Fibroblast of pulmonary artery (primary cell): ENCODE results near the gene CNTNAP2.

Source experiments
- DNase-seq: peaks from one replicate; pipeline ENCODE4 v3.0.0-alpha.2; 2010; ENCODE audit warnings: low read depth
- H3K4me3 ChIP-seq: replicated peaks from 2 replicates; pipeline ENCODE4 v1.5.1; 2011; ENCODE audit warnings: low read depth, mild to moderate bottlenecking, control low read depth, low read length, moderate library complexity
- TF ChIP-seq, protein P1 (sequence below): IDR thresholded peaks from 2 replicates; pipeline ENCODE4 v1.5.1; 2011; ENCODE audit warnings: mild to moderate bottlenecking, control low read depth, low read length, inconsistent platforms; ENCODE audit errors: missing control alignments

The CNTNAP2 gene

DNA sequence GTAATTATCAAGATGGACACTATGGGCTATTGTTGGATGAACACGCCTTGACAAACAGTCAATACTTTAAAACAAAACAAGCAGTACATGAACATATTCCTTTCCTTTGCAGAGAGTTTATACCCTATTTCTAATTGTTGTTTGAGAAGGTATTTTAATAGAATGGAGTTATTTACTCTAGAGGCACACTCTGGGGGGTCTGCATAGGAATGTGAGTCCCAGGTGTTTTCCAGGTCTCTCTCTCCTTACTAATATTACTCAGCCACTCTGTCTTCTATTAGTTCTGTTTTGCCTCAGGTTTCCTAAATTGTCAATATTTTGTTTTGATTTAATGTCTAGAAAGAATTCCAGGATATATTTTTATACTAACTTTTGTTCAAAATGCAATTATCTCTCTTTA is 1091.4 kb downstream of the CNTNAP2 start:
- DNase-seq: no peak
- no peak overlapping the region for H3K4me3 ChIP-seq
- TF ChIP-seq, protein P1, sequence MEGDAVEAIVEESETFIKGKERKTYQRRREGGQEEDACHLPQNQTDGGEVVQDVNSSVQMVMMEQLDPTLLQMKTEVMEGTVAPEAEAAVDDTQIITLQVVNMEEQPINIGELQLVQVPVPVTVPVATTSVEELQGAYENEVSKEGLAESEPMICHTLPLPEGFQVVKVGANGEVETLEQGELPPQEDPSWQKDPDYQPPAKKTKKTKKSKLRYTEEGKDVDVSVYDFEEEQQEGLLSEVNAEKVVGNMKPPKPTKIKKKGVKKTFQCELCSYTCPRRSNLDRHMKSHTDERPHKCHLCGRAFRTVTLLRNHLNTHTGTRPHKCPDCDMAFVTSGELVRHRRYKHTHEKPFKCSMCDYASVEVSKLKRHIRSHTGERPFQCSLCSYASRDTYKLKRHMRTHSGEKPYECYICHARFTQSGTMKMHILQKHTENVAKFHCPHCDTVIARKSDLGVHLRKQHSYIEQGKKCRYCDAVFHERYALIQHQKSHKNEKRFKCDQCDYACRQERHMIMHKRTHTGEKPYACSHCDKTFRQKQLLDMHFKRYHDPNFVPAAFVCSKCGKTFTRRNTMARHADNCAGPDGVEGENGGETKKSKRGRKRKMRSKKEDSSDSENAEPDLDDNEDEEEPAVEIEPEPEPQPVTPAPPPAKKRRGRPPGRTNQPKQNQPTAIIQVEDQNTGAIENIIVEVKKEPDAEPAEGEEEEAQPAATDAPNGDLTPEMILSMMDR: no peak

DNA sequence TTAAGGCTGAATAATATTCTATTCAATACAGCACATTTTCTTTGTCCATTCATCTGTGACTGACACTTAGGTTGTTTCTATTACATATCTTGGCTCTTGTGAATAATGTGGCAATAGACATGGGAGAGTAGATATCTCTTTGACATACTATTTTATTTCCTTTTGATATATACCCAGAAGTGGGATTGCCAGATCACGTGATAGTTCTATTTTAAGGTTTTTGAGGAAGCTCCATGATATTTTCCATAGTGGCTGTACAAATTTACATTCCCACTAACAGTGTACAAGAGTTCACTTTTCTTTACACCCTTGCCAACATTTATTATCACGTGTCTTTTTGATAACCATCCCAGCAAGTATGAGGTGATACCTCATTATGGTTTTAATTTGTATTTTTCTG is 1114.7 kb downstream of the CNTNAP2 start:
- TF ChIP-seq, protein P1: no peak
- DNase-seq: no peak
- H3K4me3 ChIP-seq: no peak overlapping the region

DNA sequence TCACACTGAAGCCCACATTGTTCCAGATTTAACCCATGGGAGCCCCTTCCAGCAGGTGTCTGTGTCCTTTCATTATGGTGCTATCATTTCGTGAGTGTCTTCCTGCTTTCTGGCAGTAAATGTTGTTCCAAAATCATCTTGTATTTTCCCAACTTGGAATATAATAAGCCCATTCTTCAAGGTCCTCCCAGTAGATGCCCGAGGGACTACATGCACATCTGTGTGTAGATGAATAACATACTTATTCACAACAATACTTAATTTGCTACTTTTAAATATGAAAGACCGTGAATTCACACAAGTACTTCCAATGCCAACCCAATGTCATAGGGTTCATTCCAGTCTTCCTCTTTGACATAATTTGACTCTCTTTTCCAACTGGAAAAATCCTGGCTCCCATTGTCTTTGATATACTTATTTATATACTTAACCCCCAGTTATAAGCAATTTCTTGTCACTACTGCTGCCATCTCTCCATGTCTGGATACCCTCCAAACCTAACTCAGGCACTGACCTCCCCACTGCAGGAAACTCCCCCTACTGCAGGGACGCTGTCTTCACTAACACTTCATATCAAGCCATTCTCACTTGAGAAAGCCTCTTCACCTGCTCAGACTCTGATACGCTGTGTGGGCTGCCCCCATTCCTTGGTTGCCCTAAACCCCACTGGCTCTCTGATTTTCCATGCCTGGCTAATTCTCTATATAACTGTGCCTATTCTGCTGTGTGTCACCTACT is 1119.2 kb downstream of the CNTNAP2 start:
- no peak for DNase-seq
- TF ChIP-seq, protein P1: no peak
- H3K4me3 ChIP-seq: no peak overlapping the region

DNA sequence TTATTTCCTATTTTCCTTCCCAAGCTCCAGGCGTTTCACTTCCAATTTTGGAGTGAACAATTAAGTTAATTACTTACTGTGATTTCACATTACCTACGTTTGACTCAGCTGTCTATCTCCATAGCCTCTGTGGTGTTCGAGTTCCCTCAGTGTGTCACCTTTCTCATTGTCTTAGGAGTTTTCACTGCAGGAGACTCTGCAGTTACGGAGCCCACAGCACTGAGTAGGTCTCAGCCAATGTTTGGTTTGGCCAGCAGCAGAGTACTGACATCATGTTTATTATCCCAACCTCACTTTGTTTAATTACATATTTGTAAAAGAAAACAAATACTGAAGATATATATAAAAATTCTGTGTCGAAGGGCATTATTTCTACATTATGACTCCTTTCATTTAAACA is 1123.9 kb downstream of the CNTNAP2 start:
- no peak for DNase-seq
- TF ChIP-seq, protein P1: no peak
- H3K4me3 ChIP-seq: no peak overlapping the region

DNA sequence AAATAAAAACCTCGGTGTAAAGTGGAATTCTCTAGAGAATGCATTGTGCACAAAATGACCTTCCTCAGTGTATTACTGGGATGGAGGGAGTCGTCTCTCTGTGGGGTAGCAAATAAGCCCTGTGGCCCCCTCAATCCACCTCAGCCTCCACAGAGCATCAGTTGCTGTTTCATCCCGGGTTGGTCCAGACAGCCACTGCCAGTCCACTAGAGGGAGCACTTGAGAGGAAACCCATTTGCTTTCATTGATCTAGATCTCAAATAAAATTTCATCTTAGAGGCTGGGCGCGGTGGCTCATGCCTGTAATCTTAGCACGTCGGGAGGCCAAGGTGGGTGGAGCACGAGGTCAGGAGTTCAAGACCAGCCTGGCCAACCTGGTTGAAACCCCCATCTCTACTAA is 1128.7 kb downstream of the CNTNAP2 start:
- TF ChIP-seq, protein P1: peak; percentile 87
- H3K4me3 ChIP-seq: no peak overlapping the region
- DNase-seq: peak; percentile 58

DNA sequence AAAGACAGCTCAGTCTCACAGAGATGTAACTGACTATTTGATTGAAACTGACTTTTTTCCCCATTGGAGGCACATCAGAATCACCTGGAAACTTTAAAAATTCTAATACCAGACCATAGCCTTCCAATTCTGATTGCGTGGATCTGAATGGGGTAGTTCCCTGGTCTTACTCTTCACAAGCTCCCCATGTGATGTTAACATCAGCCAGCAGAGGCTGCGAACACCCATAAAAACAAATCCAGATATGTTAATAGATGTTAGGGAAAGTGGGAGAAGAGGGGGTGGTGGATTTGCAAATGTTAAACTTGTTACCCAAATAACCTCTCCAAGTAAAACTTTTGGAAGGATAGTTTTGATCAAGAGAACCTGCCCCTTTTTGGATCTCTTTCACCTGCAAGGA is 1133.4 kb downstream of the CNTNAP2 start:
- no peak overlapping the region for H3K4me3 ChIP-seq
- no peak for DNase-seq
- TF ChIP-seq, protein P1: peak; percentile 1

DNA sequence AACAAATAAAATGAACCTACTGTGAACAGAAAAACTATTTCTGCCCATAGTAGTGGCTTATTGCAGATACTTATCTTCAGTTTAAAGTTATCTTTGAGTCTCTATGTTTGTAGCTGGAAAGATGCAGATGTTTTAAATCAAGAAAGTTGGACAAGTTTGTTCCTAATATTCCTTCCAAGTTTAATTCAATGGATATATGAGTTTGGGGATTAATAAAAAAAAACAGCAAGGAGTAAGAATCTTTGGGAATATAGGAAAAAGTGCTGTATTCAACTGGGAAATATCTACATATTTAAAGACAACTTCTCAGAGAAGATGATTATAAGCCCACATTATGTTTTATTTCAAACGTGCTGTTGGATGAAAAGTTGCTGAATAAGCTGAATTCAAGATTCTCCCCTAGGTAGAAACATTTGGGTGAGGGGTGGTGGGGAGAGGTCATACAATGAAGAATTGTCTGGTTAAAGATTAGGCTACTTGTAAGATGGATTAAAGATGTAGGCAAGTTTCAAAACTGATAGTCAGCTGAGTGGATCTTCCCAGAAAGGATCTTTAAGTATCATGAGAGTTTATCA is 1135.2 kb downstream of the CNTNAP2 start:
- DNase-seq: no peak
- no peak overlapping the region for H3K4me3 ChIP-seq
- TF ChIP-seq, protein P1: no peak
